ENCODE results near the gene GARNL3.

GARNL3 gene

GRCh38 chr9:127334725-127335124 lies 70.2 kb downstream of the GARNL3 start:
- TF ChIP-seq CTCF (IDR thresholded peaks at IDR 0.05; ENCODE audit: insufficient read depth, low read depth, low read length, missing control alignments), result no peak
- H3K4me3 ChIP-seq (ENCODE audit: low read depth, low read length), result no peak overlapping the region

GRCh38 chr9:127336086-127336485 lies 71.5 kb downstream of the GARNL3 start:
- no peak overlapping the region for H3K4me3 ChIP-seq (ENCODE audit: low read depth, low read length)
- no peak for DNase-seq (ENCODE audit: low read depth)
- TF ChIP-seq CTCF (IDR thresholded peaks at IDR 0.05; ENCODE audit: insufficient read depth, low read depth, low read length, missing control alignments), result no peak

More at GRCh38 chr9:127334725-127335124, 70.2 kb downstream of the GARNL3 start:
- no peak for DNase-seq (ENCODE audit: low read depth)

GRCh38 chr9:127336506-127337352 lies 72.2 kb downstream of the GARNL3 start:
- DNase-seq (ENCODE audit: low read depth), result no peak
- no peak for TF ChIP-seq CTCF (IDR thresholded peaks at IDR 0.05; ENCODE audit: insufficient read depth, low read depth, low read length, missing control alignments)
- no peak overlapping the region for H3K4me3 ChIP-seq (ENCODE audit: low read depth, low read length)

- no peak for DNase-seq (ENCODE audit: low read depth)
- no peak for TF ChIP-seq CTCF (IDR thresholded peaks at IDR 0.05; ENCODE audit: insufficient read depth, low read depth, low read length, missing control alignments)
- no peak overlapping the region for H3K4me3 ChIP-seq (ENCODE audit: low read depth, low read length)
These were observed 76.1 kb downstream of the GARNL3 start for GRCh38 chr9:127340721-127341120.

- no peak overlapping the region for H3K4me3 ChIP-seq (ENCODE audit: low read depth, low read length)
- no peak for DNase-seq (ENCODE audit: low read depth)
- no peak for TF ChIP-seq CTCF (IDR thresholded peaks at IDR 0.05; ENCODE audit: insufficient read depth, low read depth, low read length, missing control alignments)
These were observed 76.6 kb downstream of the GARNL3 start for GRCh38 chr9:127341152-127341551.

- no peak overlapping the region for H3K4me3 ChIP-seq (ENCODE audit: low read depth, low read length)
- DNase-seq (ENCODE audit: low read depth), result no peak
- TF ChIP-seq CTCF (IDR thresholded peaks at IDR 0.05; ENCODE audit: insufficient read depth, low read depth, low read length, missing control alignments), result no peak
These were observed 79.9 kb downstream of the GARNL3 start for GRCh38 chr9:127344368-127345000.

All from GM12865 (cell line).